GM18499 (cell line): ENCODE measurements around the gene FAM151A.

Experiments used
- ATAC-seq: cut with Tn5 transposase; IDR thresholded peaks from one replicate; pipeline ENCODE4 v1.9.1; 2021; ENCODE audit warnings: moderate number of reproducible peaks; ENCODE audit not compliant: insufficient read depth, unreplicated experiment

FAM151A gene

DNA sequence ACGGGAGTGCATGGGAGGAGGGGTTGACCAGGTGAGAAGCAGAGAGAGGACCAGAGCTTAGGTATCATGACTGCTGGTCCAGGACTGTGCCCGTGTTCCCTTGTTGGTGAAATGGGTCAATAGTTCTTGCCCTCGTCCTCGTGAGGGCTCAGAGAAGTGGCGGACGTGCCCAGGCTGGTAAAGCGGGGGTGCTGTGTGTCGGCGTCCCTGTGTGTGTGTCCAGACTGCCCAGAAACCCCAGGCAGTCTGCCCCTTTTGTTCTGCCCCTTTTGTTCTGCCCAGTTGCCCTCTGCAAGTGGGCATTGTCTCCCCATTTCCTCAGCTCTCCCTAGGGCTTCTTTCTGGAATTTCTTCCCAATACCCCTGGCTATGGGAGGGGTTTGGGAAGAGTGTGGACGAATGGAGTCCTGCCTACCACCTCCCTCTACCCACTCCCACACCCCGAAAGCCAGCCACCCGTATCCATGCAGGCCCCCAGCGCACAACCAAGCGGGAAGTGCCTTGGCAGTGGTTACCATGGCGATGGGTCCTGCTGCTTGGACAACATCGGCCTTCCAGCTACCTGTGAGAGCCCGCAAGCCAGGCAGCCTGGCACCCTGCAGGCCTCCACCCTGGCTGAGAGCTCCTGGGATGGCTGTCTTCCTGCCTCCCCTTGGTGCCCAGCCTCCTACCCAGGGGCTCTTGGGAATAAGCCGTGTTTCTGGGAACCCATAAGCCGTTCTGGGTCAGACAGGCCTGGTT lies 40.6 kb downstream of the FAM151A start:
- no peak for ATAC-seq

DNA sequence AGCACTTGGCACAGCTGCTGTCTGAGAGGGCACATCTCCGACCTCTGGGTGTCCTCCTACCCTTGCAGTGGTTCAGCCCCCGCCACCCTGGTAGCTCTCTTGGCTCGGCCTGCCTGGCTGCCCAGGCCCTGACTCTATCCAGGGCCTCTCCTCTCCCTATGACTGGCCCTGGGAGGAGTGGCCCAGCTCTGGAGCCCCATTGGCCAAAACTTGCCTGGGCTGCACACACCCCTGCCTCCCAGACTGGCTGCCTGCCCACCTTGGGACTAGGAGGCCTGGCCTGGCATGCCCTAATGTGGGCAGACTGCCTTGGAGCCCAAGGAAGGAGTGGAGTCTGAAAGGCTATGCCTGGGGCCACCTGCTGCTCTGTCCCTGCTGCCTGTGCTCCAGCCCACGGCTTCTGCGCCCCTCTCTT lies 41.7 kb downstream of the FAM151A start:
- no peak for ATAC-seq

GRCh38 chr1:54580856-54581550 lies 42.3 kb downstream of the FAM151A start:
- no peak for ATAC-seq

GRCh38 chr1:54579337-54579781 lies 44.0 kb downstream of the FAM151A start:
- ATAC-seq, result no peak

DNA sequence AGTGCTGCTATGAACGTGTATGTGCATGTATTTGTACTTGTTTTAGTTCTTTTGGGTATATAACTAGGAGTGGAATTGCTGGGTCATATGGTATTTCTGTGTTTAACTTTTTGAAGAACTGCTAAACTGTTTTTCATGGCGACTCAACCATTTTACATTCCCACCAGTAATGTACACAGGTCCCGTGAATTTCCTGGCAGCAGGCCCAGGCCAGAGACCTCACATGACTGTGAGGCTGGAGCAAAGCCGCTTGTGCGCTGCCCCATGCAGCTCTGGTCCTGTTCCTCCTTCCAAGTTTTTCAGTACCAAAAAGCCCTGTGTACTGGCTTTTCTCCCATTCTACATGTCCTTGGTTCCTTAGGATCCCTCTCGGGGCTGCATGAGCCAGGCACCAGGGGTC lies 45.7 kb downstream of the FAM151A start:
- no peak for ATAC-seq

DNA sequence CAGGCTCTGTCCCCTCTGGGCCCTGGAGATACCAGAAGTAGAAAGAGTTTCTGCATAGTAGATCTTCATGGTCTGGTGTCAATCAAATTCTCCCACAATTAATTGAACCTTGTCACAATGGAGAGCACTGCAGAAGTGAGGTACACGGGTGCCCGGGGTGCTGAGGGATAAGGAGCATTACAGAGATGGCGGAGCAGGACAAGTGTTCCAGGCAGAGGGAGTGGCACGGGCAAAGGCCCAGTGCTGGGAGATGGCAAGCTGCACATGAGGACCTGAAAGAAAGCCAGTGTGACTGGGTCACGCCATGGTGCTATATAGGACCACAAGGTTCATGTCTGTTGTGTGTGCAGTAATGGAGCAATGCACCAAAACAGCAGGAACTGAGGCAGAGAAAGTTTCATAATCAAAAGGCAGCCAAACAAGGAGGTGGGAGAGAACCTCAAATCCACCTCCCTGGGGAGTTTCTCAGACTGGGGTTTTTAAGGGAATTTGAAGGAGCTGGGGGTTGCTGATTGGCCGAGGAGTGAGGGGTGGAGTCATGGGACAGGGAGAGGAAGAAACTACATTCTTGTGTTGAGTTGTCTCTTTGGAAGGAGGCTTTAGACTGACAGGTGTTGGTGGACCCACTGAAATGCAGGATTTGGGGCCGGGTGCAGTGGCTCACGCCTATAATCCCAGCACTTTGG lies 47.6 kb downstream of the FAM151A start:
- no peak for ATAC-seq

GRCh38 chr1:54575161-54575560 lies 48.2 kb downstream of the FAM151A start:
- ATAC-seq, result no peak

GRCh38 chr1:54574158-54574778 lies 49.1 kb downstream of the FAM151A start:
- no peak for ATAC-seq

DNA sequence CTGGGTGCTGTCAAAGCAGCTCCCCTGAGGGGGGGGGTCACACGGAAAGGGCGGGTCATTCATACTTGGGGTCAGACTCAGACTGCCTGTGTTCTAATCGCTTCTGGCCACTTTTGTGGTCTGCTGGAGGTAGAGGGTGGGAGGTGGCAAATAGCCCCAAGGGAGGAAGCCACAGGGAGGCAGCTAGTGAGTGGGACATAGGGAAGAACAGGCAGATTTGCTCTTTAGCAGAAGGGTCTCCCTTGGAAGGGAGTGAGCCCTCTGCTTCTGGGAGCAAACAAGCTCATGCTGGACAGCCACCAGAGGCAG lies 50.8 kb downstream of the FAM151A start:
- no peak for ATAC-seq

GRCh38 chr1:54571803-54572541 lies 51.4 kb downstream of the FAM151A start:
- no peak for ATAC-seq

DNA sequence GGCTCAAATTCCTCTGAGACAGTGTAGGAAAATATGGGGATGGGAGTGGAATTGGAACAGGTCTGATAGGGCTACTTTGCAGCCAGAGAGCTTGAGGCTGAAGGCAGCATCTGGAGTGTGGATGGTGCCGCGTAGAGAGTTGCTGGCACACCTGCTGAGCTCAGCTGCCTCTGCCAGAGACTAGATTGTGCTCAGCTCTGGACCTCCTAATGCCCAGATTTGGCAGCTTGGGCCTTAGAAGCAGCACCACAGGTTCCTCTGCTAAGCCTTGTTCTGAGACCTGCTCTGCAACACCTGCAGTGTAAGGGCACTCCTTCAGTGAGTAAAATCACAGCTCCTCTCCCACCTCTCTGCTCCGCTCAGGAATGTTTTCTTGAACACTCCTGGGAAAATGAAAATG lies 52.0 kb downstream of the FAM151A start:
- no peak for ATAC-seq

- ATAC-seq, result no peak
These were observed 53.2 kb downstream of the FAM151A start for GRCh38 chr1:54570161-54570560.

GRCh38 chr1:54569339-54569738 lies 54.0 kb downstream of the FAM151A start:
- ATAC-seq, result no peak

DNA sequence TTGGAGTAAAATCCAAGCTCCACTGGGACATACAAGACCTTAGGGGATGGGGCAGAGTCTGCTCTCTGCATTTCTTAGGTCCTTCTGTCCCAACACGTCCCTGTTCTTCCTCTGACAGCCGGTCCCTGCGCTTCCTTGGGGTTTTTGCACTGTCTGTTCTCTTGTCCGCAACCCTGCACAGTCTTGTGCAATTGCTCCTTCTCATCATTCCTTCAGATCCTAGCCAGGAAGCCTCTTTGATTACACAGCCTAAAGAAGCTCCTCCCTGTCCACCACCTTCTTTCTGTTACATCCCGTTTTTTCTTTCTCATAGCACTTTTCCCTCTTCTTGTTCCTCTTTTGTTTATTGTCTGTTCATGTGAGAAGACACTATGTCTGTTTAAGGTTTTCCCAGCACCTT lies 55.4 kb downstream of the FAM151A start:
- ATAC-seq, result no peak

DNA sequence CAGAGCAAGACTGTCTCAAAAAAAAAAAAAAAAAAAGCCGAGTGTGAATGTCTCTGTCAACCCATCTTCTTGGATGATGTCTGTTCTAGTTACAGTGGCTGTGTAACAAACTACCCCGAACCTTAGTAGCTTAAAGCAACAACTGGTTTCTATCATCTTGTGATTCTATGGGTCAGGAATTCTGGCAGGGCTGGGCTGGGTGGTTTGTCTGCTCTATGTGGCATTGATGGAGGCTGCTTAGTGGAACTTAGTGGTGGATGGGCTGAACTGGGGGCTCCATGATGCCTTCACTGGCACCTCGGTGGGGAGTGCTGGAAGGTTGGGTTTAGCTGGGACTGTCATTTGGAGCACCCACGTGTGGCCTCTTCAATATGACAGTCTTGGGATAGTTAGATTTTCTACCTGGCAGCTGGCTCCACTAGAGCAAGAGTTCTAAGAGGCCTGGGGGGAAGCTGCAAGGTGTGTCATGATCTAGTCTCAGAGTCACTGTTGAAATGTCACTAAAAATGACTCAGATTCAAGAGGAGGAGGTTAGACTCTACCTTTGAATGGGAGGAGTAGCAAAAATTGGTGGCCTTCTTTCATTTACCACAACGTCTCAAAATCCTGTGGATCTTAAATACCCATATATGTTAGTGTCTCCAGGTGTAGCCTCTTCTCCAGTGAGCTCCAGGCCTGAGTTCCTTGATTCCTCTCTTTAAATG lies 56.7 kb downstream of the FAM151A start:
- no peak for ATAC-seq

- no peak for ATAC-seq
These were observed 58.2 kb downstream of the FAM151A start for GRCh38 chr1:54565113-54565501.

DNA sequence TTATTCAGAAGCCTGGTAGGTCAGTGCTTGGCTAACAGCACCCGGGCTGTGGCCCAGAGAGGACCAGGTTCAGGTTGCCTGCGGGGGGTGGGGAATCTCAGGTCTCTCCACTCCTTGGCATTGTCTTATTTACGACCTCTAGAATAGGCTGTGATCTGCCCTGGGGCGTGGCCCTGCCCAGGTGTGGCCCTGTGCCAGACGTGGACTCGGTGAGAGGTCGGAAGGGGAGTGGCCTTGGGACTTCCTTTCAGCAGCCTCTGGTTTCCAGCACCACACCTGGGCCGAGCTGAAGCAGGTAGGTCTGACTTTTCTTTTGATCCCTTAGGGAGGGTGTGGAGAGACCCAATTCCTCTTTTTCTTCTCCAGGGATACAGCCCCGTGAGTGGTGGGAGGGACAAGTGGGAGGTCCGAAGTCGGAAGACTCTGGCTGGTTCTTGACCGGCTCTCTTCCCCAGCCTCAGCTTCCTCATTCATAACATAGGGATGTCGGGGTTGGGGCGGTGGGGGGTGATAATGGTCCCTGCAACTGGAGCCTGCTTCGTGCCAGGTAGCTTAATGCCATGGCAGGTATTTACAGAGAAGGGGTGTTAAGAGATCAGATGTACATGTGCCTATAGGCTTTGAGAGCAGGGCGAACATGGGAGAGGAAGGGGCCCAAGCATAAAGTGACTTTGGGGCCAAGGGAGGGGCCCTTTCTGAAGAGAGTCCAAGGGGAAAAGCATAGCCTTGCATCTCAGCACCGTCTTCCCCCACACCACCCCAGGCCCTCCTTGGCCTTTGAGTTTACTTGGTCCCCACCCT lies 58.8 kb downstream of the FAM151A start:
- no peak for ATAC-seq

DNA sequence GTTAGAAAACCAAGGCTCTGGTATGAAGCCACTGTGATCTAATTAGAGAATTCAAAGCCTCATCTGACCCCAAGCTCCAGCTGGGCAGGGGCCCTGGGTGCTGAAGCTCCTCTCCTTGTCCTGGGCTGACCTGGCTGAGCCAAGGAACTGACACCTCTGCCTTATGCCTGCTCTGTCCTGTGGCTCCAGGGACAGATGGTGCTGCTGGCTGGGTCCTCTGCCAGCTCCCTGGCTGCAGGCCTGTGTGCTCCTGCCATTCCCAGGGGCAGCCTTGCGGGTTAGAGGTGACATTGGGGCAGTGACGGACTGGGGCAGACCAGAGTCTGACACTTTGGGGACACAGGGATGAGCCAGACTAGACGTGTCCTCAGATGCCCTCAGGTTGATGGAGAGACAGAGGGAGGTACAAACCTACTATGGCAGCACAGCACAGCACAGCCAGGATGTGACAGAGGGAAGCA lies 63.5 kb downstream of the FAM151A start:
- no peak for ATAC-seq
